H1 (cell line): Measurements from ENCODE around the gene OR52M1. TPM values are rescaled to one million over a fixed set of nuclear protein-coding genes. Genes with fewer than 3 reads are reported as not detected.

ENCODE experiments used
- CTCF ChIA-PET: fragments of 300-600 bp; sonication (Branson Sonifier 250); formaldehyde crosslinking; loops from one replicate; lab custom pipeline; 2021; ENCODE audit not compliant: partially characterized antibody; lab: Charles Lee
- POLR2A ChIA-PET: fragments of 300-600 bp; sonication (Branson Sonifier 250); formaldehyde crosslinking; loops from one replicate; lab custom pipeline; 2021; ENCODE audit warnings: inconsistent platforms; ENCODE audit not compliant: partially characterized antibody; lab: Charles Lee
- DNase-seq, 2 experiments: peaks; one replicate each; pipeline versions ENCODE4 v3.0.0 to v3.0.0-alpha.2; 2010 to 2022; ENCODE audit warnings: low spot score in 2 of 2, low read depth in 1 of 2, mixed read lengths in 1 of 2
- FAIRE-seq: peaks from 2 replicates; lab custom pipeline; 2011; peaks lifted over from hg19 to GRCh38; lab: Jason Lieb, UNC
- H2AFZ ChIP-seq: 2 replicates; pipeline ENCODE4 v1.8.1; 2012; ENCODE audit warnings: low read length, inconsistent platforms
- H2AK5ac ChIP-seq: 2 replicates; pipeline ENCODE4 v1.6.1; 2013; ENCODE audit warnings: low read depth, low read length
- H2BK120ac ChIP-seq: replicated peaks from 2 replicates; pipeline ENCODE3; 2013; ENCODE audit warnings: low read depth, low read length, inconsistent platforms
- H2BK12ac ChIP-seq: 2 replicates; pipeline ENCODE4 v1.6.1; 2013; ENCODE audit warnings: low read depth, low read length
- H2BK15ac ChIP-seq: 2 replicates; pipeline ENCODE4 v1.6.1; 2013; ENCODE audit warnings: low read length
- H2BK20ac ChIP-seq: 2 replicates; pipeline ENCODE4 v1.6.1; 2013; ENCODE audit warnings: low read length
- H2BK5ac ChIP-seq: 2 replicates; pipeline ENCODE4 v1.6.1; 2013; ENCODE audit warnings: low read depth, low read length
- H3K14ac ChIP-seq: 2 replicates; pipeline ENCODE4 v1.6.1; 2013; ENCODE audit warnings: inconsistent platforms; ENCODE audit not compliant: insufficient read length
- H3K18ac ChIP-seq: 2 replicates; pipeline ENCODE4 v1.6.1; 2013; ENCODE audit warnings: low read length; ENCODE audit errors: extremely low read depth
- H3K23ac ChIP-seq: 2 replicates; pipeline ENCODE4 v1.6.1; 2013; ENCODE audit warnings: inconsistent platforms; ENCODE audit not compliant: insufficient read length
- H3K23me2 ChIP-seq: 2 replicates; pipeline ENCODE4 v1.6.1; 2013; ENCODE audit warnings: low read depth, low read length
- H3K27ac ChIP-seq: 2 replicates; pipeline ENCODE4 v1.6.1; 2011; ENCODE audit warnings: low read depth, low read length, inconsistent platforms
- H3K27me3 ChIP-seq, 4 experiments: replicated peaks in 1 of 4; 1 replicate in 1 of 4; 2 replicates in 3 of 4; pipeline versions ENCODE4 v1.6.1 to v1.8.1; 2011 to 2013; ENCODE audit warnings: low read length in 3 of 4, mild to moderate bottlenecking in 3 of 4, inconsistent platforms in 2 of 4, mixed read lengths in 2 of 4, moderate library complexity in 1 of 4; ENCODE audit not compliant: control insufficient read depth in 3 of 4, insufficient read depth in 3 of 4; ENCODE audit errors: extremely low read depth in 1 of 4
- H3K36me3 ChIP-seq, 4 experiments: 2 replicates each; pipeline versions ENCODE4 v1.6.1 to v1.8.1; 2011 to 2013; ENCODE audit warnings: mild to moderate bottlenecking in 4 of 4, low read length in 3 of 4, moderate library complexity in 2 of 4, control low read depth in 1 of 4, inconsistent platforms in 1 of 4; ENCODE audit not compliant: insufficient read depth in 4 of 4, control insufficient read depth in 2 of 4
- H3K4ac ChIP-seq: replicated peaks from 2 replicates; pipeline ENCODE3; 2013; ENCODE audit warnings: low read length, low read depth, mixed read lengths, inconsistent platforms; ENCODE audit not compliant: insufficient read length
- H3K4me1 ChIP-seq, 4 experiments: replicated peaks in 1 of 4; 1 replicate in 1 of 4; 2 replicates in 3 of 4; pipeline versions ENCODE4 v1.6.1 to v1.8.1; 2011 to 2013; ENCODE audit warnings: low read length in 3 of 4, inconsistent platforms in 2 of 4, mixed read lengths in 1 of 4; ENCODE audit not compliant: insufficient read depth in 4 of 4, control insufficient read depth in 3 of 4
- H3K4me2 ChIP-seq, 2 experiments: 2 replicates each; pipeline versions ENCODE4 v1.6.1 to v1.8.1; 2011 to 2013; ENCODE audit warnings: low read depth in 2 of 2, low read length in 2 of 2, control low read depth in 1 of 2, inconsistent platforms in 1 of 2, mild to moderate bottlenecking in 1 of 2; ENCODE audit not compliant: insufficient read depth in 1 of 2
- H3K4me3 ChIP-seq, 4 experiments: fragments of 200-600, 300-600 bp in 1 of 4; sonication (generic), shearing (Covaris generic), sonication (Bioruptor Twin) in 1 of 4; 2 replicates each; pipeline versions ENCODE4 v1.5.1 to v1.8.1; 2011 to 2016; ENCODE audit warnings: low read length in 4 of 4, low read depth in 3 of 4, control low read depth in 2 of 4, inconsistent platforms in 2 of 4, mild to moderate bottlenecking in 2 of 4, mixed read lengths in 1 of 4, moderate library complexity in 1 of 4; ENCODE audit not compliant: insufficient read depth in 2 of 4; ENCODE audit errors: extremely low read depth in 1 of 4
- H3K56ac ChIP-seq: replicated peaks from 2 replicates; pipeline ENCODE3; 2013; ENCODE audit warnings: low read depth, mild to moderate bottlenecking, mixed read lengths, low read length, inconsistent platforms; ENCODE audit not compliant: insufficient read length
- H3K79me1 ChIP-seq: 2 replicates; pipeline ENCODE4 v1.6.1; 2013; ENCODE audit warnings: low read depth, low read length, control low read depth
- H3K79me2 ChIP-seq, 2 experiments: 2 replicates each; pipeline versions ENCODE4 v1.6.1 to v1.8.1; 2012 to 2013; ENCODE audit warnings: low read length in 2 of 2, mild to moderate bottlenecking in 2 of 2, inconsistent platforms in 1 of 2; ENCODE audit not compliant: insufficient read depth in 2 of 2, control insufficient read depth in 1 of 2
- H3K9ac ChIP-seq, 4 experiments: replicated peaks in 1 of 4; 1 replicate in 1 of 4; 2 replicates in 3 of 4; pipeline versions ENCODE4 v1.6.1 to v1.8.1; 2011 to 2013; ENCODE audit warnings: low read depth in 3 of 4, low read length in 3 of 4, control low read depth in 2 of 4, mild to moderate bottlenecking in 2 of 4, moderate library complexity in 2 of 4, inconsistent platforms in 1 of 4; ENCODE audit errors: extremely low read depth in 1 of 4
- H3K9me3 ChIP-seq, 2 experiments: 2 replicates each; pipeline versions ENCODE4 v1.6.1 to v1.8.1; 2012 to 2013; ENCODE audit warnings: mild to moderate bottlenecking in 2 of 2, moderate library complexity in 2 of 2, control low read depth in 1 of 2, inconsistent platforms in 1 of 2, low read depth in 1 of 2, low read length in 1 of 2, mixed read lengths in 1 of 2; ENCODE audit not compliant: insufficient read depth in 2 of 2
- H4K20me1 ChIP-seq, 2 experiments: replicated peaks in 1 of 2; 2 replicates each; pipeline versions ENCODE3 to v1.8.1; 2011 to 2013; ENCODE audit warnings: inconsistent platforms in 2 of 2, low read length in 2 of 2, mild to moderate bottlenecking in 1 of 2; ENCODE audit not compliant: insufficient read depth in 2 of 2, control insufficient read depth in 1 of 2
- H4K5ac ChIP-seq: 2 replicates; pipeline ENCODE4 v1.6.1; 2013; ENCODE audit warnings: low read length, low read depth, mixed read lengths, inconsistent platforms; ENCODE audit not compliant: insufficient read length
- H4K8ac ChIP-seq: 2 replicates; pipeline ENCODE4 v1.8.0; 2013; ENCODE audit warnings: mild to moderate bottlenecking, moderate library complexity, low read length, inconsistent platforms; ENCODE audit not compliant: insufficient read depth; ENCODE audit errors: extremely low read depth
- H4K91ac ChIP-seq: replicated peaks from 2 replicates; pipeline ENCODE3; 2013; ENCODE audit warnings: low read length, mixed read lengths, inconsistent platforms; ENCODE audit not compliant: insufficient read length
- KDM1A ChIP-seq: fragments of 200-600, 300-600 bp; sonication (generic); IDR thresholded peaks from 2 replicates; pipeline ENCODE4 v1.7.1; 2016; ENCODE audit warnings: mild to moderate bottlenecking, low read length, borderline replicate concordance
- SP2 ChIP-seq: IDR thresholded peaks from 2 replicates; pipeline ENCODE4 v1.6.1; 2012; ENCODE audit warnings: mild to moderate bottlenecking, low read length, inconsistent platforms
- WGBS, 2 experiments: shearing (Covaris generic) in 1 of 2; methylation state at CpG; one replicate each; pipeline versions ENCODE4 v1.1.6 to v1.1.7; 2013 to 2015; ENCODE audit warnings: low lambda C conversion rate in 2 of 2, mixed read lengths in 2 of 2, inconsistent platforms in 1 of 2, low coverage in 1 of 2, missing lambda C conversion rate in 1 of 2; ENCODE audit not compliant: insufficient replicate concordance in 2 of 2, insufficient coverage in 1 of 2, insufficient read length in 1 of 2; ENCODE audit errors: extremely low coverage in 1 of 2, missing lambda C conversion rate in 1 of 2; 5-methylcytosine and 5-hydroxymethylcytosine counted together
- long read RNA-seq, 2 experiments: library from RNA in 1 of 2; library from capped mRNA in 1 of 2; stranded (forward); transcript quantifications; one replicate each; pipeline ENCODE4 v2.0.0, GENCODE V29; 2021; ENCODE audit warnings: inconsistent platforms in 1 of 2
- polyA minus RNA-seq, 3 experiments: library from RNA; depleted of rRNA, polyadenylated mRNA; stranded (reverse); fragments of >200 nt; gene quantifications; 1 replicate in 2 of 3; 2 replicates in 1 of 3; pipeline ENCODE4 v1.2.3, GENCODE V29; 2011
- polyA plus RNA-seq, 7 experiments: library from polyadenylated mRNA; depleted of rRNA in 3 of 7; stranded (reverse) in 5 of 7; unstranded in 2 of 7; fragments of >200 nt in 5 of 7; fragments of 200-250 nt in 2 of 7; gene quantifications; 1 replicate in 5 of 7; 2 replicates in 1 of 7; 4 replicates in 1 of 7; pipeline versions ENCODE4 v1.2.1 to v1.2.3, GENCODE V29; 2011 to 2013; ENCODE audit warnings: missing spikeins in 2 of 7, mixed read lengths in 2 of 7
- total RNA-seq: library from RNA; stranded (reverse); fragmentation: NEBNext Ultra II Directional; extraction: Animal tissue kit (Norgen Biotek cat#: 25700); gene quantifications from 2 replicates; pipeline ENCODE4 v1.2.1, GENCODE V29; 2021

The OR52M1 gene
- total RNA-seq = not detected in 2 replicates
- polyA plus RNA-seq (2011; rRNA removed) = not detected in 2 replicates
- not detected for polyA plus RNA-seq (2011; cell fraction: cytosol; rRNA removed)
- polyA plus RNA-seq (2011; cell fraction: nucleus; rRNA removed) = not detected
- polyA plus RNA-seq (2012, experiment 1 of 2) = not detected in 4 replicates
- polyA plus RNA-seq (2012, experiment 2 of 2) = not detected
- polyA plus RNA-seq (2013, experiment 1 of 2) = not detected
- not detected for polyA plus RNA-seq (2013, experiment 2 of 2)
- not detected in 2 replicates for polyA minus RNA-seq (2011; rRNA and poly(A)+ RNA removed)
- polyA minus RNA-seq (2011; cell fraction: cytosol; rRNA and poly(A)+ RNA removed) = not detected
- polyA minus RNA-seq (2011; cell fraction: nucleus; rRNA and poly(A)+ RNA removed) = not detected
- long read RNA-seq, experiment 1 = 0 reads
- long read RNA-seq, experiment 2 = 0 reads

- H3K23ac ChIP-seq = no peak within 1 kb of the TSS
- H4K5ac ChIP-seq = no peak within 1 kb of the TSS
- FAIRE-seq (no peak), DNase-seq (no peak)
- H3K4ac ChIP-seq = no peak within 1 kb of the TSS
- no peak within 1 kb of the TSS for H3K27ac ChIP-seq
- 88% methylated on average over 5 of the region's 5 CpGs; no CpG with 5 or more reads in 1 of the 2 experiments for WGBS, 2 experiments
- H2BK120ac ChIP-seq = no peak within 1 kb of the TSS
- H3K23me2 ChIP-seq = no peaks in the 10 kb centered on the region
- no peaks in the 10 kb centered on the region for H3K36me3 ChIP-seq
- no peak within 1 kb of the TSS for H4K8ac ChIP-seq
- POLR2A ChIA-PET = no interaction called here
- no peaks in the 10 kb centered on the region for H3K79me1 ChIP-seq
- no peak within 1 kb of the TSS for H3K14ac ChIP-seq
- H3K4me1 ChIP-seq = no peaks in the 10 kb centered on the region
- H3K56ac ChIP-seq = no peak within 1 kb of the TSS
- no peak within 1 kb of the TSS for H3K4me2 ChIP-seq
- H3K18ac ChIP-seq = no peak within 1 kb of the TSS
- H4K20me1 ChIP-seq = no peaks in the 10 kb centered on the region
- no peak within 1 kb of the TSS for H2BK15ac ChIP-seq
- no peak within 1 kb of the TSS for H2BK5ac ChIP-seq
- H2AK5ac ChIP-seq = no peak within 1 kb of the TSS
- no peaks in the 10 kb centered on the region for H3K79me2 ChIP-seq
- no peak within 1 kb of the TSS for H3K9ac ChIP-seq
- no peak within 1 kb of the TSS for H2BK20ac ChIP-seq
- H2BK12ac ChIP-seq = no peak within 1 kb of the TSS
- H3K9me3 ChIP-seq = no peaks in the 10 kb centered on the region
- CTCF ChIA-PET = interaction anchor here (0.5 to 8.2 kb wide), 3 partner anchors 21 to 364 kb away, joined by 3 to 172 read pairs (median 5); no protein-coding TSS in a partner anchor
- H3K27me3 ChIP-seq = no peaks in the 10 kb centered on the region
- no peak within 1 kb of the TSS for H2AFZ ChIP-seq
- no peak within 1 kb of the TSS for H3K4me3 ChIP-seq
- H4K91ac ChIP-seq = no peak within 1 kb of the TSS
- TF ChIP-seq KDM1A (no peak), SP2 (no peak)
These were observed at the start of gene OR52M1 for GRCh38 chr11:4544891-4545290. TSS of gene OR52M1 (plus strand) at chr11:4545191. CDS start at chr11:4545191, 0 bp downstream.
